ENCODE measurements around the gene RIMS3.
"Not testable (repeated sequence)": the region's sequence is repeated elsewhere in the genome, so short reads cannot be mapped to it uniquely, and the experiment has no call there.

The RIMS3 gene

DNA sequence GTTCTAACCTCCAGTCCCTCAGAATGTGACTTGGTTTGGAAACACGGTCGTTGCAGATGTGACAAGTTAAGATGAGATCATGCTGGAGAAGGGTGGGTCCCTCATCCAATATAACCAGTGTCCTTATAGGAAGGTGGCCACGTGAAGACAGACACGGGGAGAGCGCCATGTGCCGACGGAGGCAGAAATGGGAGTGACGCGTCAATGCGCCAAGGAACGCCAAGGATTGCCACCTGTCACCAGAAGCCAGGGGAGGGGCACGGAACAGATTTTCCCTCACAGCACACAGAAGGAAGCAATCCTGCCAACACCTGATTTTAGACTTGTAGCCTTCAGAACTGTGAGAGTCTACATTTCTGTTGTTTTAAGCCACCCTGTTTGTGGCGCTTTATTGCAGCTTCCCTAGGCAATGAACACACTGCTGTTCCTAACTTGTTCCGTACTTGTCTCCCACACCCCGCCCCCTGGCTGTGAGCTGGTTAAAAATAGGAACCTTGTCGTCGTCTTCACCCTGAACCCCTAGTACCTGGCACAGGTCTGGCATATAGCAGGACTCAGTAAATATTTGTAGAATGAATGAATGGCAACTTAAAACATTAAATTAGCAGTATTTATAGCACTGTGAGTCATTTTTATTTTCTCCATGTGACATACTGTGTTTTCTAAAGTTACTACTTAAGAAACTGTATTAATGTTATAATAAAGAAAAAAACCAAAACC is 14.2 kb downstream of the RIMS3 start:
- DNase-seq, result no peak

DNA sequence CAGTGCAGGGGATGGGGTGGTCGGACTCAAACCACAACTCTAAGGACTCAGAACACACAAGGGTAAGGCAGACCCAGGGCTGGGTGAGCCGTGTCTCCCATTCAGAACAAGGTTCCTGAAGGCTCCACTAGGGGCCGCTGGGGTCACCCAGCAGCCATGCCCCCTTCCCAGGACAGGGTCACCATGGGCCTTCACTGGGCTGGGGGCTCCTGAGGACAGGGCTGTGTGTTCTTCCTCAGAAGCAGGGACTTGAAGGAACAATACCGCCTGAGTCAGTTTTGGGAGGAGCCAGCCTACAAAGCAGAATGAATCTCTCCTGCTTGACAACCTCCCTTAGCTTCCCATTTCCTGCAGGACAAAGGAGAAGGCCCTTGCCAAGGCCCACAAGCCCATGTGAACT is 15.4 kb downstream of the RIMS3 start:
- DNase-seq, result no peak

DNA sequence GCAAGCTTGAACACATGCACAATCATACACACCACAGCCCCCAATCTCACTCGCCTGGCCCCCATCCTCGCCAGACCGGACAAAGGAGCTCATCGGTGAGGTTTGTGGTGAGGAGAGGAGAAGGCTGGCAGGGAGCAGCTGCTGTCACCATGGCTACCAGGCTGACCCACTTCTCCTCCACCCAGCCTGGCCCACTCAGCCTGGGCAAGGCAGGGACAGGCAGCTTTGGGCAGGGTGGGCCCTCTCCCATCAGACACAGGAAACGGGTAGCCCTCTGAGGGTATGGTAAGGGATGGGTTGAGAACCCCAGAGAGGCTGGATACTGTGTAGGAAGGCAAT is 15.9 kb downstream of the RIMS3 start:
- no peak for DNase-seq

DNA sequence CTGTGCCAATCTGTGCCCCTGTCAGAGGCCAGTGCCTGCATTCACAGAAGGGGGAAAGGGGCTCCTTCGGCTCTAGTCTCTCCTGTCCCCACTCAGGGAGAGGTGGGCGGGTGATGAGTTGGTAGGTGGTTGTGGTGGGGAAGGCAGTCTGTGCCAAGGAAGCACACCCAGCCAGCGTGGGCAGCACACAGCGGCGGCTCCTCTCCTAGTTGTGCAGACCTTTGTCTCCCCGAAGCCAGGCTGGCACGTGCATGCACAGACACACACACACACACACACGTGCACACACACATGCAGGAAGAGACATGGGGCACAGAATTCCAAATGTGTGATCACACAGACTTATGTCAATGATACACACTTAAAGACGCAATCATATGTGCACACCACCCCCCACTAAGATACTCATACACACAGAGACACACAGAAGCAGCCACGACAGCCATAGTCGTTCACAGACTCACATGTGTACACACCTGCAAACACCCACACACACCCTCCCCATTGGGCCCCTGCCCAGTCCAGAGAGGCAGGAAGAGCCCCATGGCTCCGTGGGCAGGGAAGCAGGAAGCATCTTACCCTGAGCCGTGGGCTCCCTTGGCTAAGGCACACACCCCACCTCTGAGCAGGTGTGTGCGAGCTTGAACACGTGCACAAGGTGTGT is 16.4 kb downstream of the RIMS3 start:
- no peak for DNase-seq

DNA sequence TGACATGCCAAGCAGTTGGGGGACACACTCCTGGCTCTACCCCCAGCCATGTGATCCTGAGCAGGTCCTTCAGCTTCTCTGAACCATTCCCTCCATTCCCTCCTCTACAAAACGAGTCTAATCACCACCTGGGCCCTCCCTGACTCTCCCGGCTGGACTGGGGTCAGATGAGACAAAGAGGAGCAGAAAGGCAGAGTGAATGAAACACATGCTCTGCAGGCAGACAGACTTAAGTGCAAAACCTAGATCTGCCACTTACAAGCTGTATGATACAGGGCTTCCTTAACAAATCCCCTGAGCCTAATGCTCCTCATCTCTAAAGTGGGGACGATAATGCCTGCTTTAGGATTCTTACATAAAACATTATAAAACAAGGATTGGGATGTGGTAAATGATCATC is 17.3 kb downstream of the RIMS3 start:
- DNase-seq, result no peak

DNA sequence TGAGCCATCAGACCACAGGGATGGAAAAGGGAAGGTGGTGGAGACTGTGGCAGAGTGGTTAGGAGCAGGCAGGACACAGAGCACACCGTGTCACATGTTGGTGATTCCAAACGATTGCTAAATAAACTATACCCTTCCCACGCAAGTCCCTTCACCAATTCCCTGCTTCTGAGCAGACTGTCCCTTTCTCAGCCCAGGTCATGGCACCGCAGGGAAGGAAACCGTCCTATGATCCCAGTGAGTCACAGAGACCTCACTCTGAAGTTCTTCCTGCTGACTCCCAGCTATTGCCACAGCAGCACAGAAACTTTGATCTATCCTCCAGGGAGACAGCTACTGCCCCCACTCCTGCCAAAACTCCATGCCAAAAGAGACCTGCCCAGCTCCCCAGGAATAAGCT is 19.2 kb downstream of the RIMS3 start:
- no peak for DNase-seq

DNA sequence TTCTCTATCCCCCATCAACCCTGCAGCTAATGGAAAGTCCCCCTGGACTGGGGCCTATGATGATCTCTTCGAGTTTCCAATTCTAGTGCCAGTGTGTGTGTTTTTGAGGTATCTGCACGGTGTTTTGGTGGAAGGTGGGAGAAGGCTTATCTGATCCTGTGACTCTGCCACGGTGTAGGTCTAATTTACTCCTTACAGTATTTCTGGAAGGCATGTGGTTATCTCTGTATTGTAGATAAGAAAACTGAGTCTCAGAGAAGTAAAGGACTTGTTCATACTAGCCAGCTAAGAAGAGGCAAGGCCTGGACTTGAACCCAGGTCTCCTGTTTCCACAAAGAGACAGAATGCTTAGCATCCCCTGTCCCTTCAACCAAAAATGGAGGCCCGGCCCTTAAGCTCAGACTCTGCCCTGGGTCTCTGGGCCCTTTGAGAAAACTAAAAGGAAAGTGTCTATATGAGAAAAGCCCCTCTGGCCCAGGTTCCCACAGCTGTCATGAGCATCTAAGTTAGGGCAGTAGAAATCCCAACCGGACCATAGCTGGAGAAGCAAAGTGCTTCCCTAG is 20.3 kb downstream of the RIMS3 start:
- DNase-seq, result no peak

DNA sequence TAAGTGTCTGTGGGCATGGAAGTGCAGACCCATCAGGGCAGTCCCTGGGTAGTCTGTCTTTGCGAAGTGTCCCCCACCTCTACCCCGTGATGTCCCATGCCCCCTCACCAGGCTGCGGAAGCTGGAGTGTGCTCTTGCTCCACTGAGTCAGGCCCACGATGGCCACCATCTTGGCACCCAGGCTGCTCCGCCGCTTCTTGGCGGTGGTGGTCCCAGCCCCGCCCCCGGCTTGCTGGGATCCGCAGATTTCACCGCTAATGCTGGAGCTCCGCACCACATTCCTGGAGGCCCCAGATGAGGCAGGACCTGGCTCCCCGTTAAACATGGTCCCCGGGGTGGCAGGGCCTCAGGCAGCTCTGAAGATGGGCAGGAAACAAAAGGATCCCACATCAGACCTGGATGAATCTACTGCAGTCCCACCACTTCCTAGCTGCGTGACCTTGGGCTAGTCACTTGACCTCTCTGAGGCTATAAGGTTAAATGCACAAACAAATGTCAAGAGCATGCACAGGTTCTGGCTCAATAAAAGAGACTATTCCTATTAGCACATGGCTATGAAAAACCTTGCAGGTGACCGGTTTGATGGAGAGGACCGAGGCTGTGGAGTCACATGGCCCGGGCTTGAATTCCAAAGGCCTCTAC is 23.8 kb downstream of the RIMS3 start:
- no peak for DNase-seq

DNA sequence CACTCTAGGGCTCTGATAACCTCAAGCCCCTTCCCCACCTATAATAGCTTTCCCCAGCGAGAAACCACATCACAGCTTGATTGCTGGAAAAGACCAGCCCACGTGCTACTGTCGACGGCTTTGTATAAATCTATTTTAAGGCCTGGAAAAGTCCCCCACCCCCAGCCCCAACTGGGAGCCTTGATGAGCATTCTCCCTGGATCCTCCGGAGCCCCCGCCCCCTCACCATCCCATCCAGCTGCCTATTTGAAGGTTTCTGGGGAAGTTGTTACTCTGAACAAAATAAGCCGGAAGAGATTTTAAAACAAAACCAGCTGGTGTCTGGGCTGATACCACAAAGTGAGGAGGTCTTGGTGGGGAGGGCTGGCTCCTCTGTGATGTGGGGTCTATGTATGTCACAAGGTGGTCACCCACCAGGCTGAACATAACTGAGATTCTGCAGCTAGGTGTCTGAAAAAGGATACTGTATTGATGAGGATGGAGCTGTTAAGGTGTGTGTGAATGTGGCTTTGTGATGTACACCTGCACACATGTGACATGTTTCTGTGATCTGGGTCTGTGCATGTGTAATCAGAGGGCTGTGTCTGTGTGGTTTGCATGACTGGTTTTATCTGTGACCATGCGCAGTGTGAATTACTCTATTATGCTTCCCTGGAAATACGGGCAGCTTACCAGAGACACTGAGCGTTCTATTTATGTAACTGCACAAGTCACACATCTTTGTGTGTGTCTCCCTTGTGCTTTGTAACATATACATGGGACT is 25.0 kb downstream of the RIMS3 start:
- DNase-seq, result no peak

DNA sequence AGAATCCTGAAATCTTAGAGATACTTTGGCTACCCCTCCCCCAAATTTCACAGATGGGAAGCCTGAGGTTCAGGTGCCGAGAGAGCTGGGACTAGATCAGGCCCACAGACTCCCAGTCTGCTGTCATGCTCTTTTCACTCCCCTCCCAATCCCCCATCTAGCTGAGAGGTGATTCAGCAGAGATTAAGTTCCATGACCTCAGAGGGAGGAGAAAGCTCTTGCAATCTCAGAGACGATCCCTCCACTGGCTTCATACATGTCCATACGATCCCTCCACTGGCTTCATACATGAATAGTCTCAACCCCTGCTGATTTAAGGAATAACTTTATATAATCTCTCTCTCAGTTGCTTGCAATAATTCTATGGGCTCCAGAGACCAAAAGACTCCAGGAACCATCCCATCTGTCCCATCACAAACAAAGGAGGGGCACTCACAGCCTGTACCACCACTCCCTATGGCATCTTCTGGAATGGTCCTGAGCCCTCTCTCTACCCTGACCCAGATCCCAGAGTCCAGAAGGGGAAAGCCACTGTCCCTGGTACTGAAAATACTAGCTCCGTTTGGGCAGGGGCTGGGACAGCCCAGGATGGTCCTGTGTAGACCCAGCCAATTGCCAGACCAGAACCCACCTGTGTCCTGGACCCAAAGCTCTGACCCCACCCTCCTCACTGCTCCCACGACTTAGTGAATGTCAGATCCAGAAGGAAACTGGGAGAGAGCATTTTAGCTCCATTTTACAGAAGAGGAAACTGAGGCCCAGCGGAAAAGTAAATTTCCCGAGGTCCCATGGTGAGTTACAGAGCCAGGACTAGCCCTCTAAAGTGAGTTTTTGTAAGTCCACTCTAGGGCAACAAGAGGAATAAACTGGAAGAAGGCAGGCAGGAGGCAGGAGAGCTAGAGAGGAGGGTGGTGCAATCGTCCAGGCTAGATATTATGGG is 27.1 kb downstream of the RIMS3 start:
- no peak for DNase-seq

DNA sequence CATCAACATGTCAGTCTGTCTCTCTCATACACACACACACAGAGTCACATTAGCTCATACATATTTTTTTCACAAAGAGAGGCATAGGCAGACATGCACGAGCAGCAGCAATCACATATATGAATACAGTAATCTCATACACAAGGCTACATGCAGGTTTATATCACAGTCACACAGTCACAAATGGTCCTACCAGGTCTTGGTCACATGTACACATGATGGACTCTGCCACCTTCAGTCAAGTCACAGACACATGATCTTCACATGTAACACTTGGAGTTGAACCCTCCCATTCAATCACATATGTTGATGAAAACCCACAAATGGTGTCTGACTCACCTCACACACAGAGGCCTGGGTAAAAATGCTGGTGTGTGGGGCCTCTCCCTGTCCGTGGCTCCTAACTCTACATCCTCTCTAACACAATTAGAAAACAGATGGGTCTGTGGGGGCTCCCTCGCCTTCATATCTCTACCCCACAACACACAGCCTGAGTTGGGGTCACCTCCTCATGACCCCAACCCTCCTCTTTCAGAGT is 27.9 kb downstream of the RIMS3 start:
- no peak for DNase-seq

DNA sequence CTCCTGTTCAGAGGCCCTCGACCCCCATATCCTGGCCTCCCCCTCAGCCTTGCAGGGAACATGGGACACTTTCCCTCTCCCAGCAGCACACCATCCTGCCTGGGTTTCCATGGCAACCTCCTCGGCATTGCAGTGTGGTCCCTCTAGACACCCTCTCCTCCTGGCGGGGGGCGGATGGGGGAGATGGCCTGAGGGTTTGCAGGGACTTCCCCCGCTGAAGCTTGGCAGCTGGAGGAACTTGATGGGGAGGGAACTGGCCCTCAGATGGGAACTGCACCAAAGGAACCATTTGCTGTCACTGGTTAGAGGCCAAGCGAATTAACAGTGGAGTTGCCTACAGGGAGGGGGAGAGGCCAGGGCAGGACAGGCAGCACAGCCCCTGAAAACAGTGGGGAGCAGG is 28.7 kb downstream of the RIMS3 start:
- no peak for DNase-seq

DNA sequence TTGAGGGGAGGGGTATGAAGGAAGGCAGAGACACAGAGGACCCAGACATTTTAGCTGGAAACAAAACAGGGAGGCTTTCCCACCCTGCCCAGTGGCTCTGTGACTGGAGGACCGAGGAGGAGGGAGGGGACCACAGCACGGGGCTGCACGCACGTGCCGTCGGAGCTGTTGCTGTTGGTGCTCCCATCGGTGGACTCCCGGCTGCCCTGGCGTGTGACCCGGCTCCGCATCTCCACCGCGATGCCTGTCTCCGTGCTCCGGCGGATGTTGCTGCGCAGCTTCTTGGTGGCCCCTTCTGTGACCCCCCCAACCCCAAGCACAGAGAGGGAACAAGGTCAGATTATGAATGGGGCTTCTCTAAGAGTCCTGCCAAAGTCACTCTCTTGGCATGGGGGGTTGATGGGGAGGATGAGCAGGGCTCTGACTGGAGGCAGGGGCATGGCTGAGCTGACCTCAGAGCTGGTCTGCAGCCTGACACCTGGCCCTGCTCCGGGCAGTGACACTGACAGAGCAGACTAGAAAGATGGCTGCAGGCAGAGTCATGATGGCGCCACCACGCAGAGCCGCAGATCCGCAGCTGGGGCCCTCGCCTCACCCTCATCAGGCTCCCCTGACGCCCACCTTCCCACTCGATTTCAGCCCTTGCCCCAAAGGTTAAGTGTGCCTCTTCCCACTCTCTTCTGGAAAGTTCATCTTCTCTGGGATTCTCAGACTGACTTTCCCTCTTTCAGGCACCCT is 29.6 kb downstream of the RIMS3 start:
- DNase-seq, result no peak

DNA sequence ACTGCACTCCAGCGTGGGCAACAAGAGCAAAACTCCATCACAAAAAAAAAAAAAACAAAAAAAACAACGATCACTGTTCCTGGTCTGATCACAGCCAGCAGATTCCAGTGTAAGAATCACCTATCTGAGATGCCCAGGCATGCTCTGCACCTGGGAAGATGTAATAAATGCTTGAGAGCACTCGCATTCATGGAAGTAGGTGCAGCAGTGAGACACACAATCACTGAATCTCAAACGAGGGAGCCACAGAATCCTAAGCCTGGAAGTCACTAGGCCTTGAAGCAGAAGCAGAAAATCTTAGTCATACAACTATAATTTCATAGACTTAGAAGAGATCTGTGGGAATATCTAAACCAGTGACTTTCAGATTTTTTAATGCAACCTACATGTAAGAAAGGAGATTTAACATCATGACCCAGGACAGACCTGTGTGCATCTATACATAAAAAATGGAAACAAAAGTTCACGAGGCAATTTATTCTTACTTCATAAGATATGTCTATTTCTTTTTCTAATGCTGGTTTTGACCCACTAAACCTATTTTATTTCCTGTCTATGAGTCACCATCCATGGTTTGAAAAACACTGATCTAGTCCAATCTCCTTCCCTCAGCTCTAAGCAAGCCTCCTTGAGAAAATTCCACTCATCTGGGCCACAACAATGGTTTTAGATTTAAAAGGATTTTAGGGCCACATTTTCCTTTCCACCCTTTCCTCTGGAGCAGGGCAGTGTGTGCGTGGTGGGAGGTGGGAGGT is 30.4 kb downstream of the RIMS3 start:
- no peak for DNase-seq

DNA sequence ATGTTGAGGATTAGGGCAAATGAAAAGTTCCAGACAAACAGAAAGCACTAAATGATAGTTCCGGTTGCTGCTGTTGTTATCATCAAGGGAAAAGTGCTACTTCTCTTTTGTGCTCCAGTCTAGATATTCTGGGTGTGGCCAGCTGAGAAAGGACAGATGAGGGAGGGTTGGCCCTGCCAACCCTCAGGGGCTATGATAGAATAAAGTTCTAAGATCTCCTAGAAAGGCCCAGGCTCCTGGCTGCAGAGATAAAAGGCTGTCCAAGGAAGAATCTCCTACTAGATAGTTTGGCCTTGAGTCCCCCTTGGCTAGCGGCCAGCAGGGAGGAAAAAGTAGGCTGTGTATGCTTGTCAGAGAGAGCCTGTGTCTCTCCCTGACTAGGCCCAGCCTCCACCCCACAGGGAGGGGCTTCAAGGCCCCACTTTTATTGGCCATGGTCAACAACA is 31.5 kb downstream of the RIMS3 start:
- DNase-seq, result no peak

DNA sequence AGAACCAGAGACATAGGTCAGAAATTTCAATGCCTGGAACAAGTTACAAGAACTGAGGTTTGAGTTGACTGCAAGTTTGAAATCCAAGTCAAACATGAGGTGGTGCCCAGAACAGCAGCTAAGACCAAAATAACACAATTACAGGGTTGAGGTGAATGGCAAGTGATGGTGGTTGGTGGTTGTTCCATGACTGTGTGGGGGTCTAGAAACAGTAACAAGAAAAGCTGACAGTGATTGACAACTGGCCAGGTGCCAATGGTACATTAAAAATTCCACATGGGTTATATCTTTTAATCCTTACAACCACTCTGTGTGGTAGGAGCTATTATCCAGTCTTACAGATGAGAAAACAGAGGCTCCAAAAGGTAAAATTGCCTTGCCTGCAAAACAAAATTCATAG is 32.0 kb downstream of the RIMS3 start:
- DNase-seq, result no peak

DNA sequence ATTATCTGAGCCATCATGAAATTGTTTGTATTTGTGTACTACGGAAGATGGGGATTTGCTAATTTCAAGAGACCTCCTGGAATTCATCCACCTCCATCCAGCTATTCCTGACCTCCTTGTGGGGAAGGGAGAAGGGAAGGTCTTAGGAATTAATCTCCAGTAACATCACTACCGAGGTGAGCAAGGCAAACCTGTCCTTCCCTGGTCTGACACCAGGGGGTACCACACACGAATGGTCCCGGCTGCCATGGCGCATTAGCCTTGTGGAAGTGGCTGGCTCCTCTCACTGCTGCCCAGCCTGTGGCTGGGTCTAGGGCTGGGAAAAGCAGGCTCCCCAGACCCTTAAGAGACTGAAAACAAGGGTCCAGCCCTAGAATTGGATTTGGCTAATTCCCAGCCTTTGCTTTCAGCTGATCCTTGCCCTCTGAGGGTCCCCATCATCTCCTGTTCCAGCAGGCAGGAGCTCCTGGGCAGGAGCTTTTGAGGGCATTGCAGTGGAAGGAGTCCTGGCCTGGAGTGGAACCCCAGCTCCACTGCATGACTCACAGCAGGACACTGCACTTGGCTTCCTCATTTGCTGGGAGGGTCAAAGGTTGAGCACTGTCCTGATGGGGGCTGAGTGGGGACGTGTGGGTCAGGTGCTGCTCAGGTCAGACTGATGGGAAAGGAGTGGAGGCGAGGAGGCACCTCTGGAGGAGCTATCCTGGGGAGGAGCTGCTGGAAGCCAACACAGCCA is 34.8 kb downstream of the RIMS3 start:
- DNase-seq, result no peak

DNA sequence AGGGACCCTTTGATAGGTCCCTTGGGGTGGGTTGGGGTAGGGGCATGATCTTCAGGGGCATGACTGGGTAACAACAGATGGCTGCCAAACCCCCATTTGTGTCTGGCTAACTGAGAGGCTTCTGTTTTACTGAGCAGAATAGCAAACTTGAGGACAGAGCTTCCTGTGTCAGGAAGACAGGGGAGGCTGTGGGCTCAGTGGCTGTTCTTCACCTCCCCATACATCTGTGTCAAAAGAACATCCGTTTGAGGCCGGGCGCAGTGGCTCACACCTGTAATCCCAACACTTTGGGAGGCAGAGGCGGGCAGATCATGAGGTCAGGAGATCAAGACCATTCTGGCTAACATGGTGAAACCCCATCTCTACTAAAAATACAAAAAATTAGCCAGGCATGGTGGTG is 35.9 kb downstream of the RIMS3 start:
- not testable (repeated sequence) for DNase-seq

DNA sequence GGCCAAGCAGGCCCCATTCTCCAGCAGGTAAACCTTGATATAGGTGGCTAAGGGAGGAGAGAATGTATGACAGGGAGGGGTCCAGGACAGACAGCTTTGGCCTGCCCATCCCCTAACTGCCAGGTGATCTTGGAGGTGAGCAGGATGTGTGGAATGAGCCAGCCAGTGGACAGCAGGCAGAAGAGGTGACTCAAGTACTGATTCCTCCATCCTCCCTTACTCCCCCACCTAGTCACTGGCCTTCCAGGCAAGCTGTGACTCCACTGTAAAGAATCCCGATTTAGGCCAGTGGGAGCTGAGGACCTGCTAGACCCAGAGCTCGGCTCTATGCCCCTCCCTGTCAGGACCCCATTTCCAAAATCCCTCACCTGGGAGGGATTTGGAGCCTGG is 36.6 kb downstream of the RIMS3 start:
- no peak for DNase-seq
